ENCODE results near the gene BBS9. TPM values are rescaled to one million over a fixed set of nuclear protein-coding genes. Genes with fewer than 3 reads are reported as not detected.

The BBS9 gene
- polyA plus RNA-seq, 4 donors, result 15.1 to 17.9 (median 16.9) TPM

DNA sequence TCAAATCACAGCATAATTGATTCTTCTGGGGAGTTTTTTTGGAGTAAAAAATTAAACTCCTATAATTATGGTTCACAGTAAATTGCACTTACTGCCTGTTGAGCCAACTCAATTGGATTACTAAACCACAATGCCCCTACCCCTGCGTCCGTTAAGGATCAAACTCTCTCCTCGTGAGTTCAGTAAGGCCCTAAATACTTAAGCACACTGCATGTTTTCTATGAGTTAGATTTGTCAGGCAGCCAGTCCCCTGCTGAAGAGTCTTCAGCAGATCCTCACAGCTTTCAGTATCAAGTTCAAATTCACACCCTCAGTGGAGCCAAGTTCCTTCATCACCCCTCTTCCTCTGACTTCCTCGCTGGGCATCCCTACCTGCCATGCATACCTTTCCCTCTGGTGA, 501.0 kb downstream of the BBS9 start:
- DNase-seq (ENCODE audit: low read depth in 4 of 4, low spot score in 3 of 4), result no peak

GRCh38 chr7:33632322-33632721, 503.0 kb downstream of the BBS9 start:
- DNase-seq (ENCODE audit: low read depth in 4 of 4, low spot score in 3 of 4), result no peak

GRCh38 chr7:33632840-33633525, 503.6 kb downstream of the BBS9 start:
- no peak for DNase-seq (ENCODE audit: low read depth in 4 of 4, low spot score in 3 of 4)

GRCh38 chr7:33634606-33635005, 505.2 kb downstream of the BBS9 start:
- no peak for DNase-seq (ENCODE audit: low read depth in 4 of 4, low spot score in 3 of 4)

DNA sequence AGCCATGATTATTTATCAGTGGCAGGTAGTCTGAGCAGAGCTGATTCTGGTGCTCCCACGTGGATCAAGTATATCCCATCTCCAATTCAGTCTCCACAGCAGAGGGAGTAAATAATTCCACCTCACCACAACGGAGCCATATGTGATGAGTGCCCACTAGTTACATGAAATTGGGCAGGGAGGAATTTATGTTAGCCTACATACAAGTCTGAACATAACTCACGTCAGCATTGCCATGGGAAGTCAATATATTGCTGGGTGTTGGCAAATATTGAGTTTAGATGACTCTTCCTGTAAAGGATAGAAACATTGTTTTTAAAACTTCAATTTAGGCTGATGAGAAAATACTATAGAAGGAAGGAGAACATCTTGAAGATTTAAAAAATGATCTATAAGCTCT, 507.0 kb downstream of the BBS9 start:
- no peak for DNase-seq (ENCODE audit: low read depth in 4 of 4, low spot score in 3 of 4)

GRCh38 chr7:33639552-33640197, 510.3 kb downstream of the BBS9 start:
- DNase-seq (ENCODE audit: low read depth in 4 of 4, low spot score in 3 of 4), result no peak

DNA sequence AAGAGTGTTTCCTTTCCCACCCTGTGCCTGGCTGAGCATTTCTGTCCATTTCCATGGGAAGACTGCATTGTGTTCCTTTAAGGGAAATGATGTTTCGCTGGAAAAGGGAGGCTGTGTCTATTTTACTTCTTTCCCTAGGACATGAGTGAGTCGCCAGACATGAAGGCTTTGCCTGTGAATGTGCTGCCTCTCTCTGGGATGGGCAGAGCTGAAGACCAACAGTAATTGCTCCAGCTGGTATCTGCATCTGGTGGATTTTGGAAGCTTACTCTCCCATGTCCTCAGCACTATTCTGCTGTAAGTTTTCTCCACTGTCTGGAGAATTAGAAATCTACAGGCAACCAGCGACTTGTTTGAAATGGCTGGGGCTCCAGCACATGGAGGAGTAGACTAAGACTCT, 511.4 kb downstream of the BBS9 start:
- no peak for DNase-seq (ENCODE audit: low read depth in 4 of 4, low spot score in 3 of 4)

- no peak for DNase-seq (ENCODE audit: low read depth in 4 of 4, low spot score in 3 of 4)
Observed at GRCh38 chr7:33642312-33642711, 512.9 kb downstream of the BBS9 start.

- DNase-seq (ENCODE audit: low read depth in 4 of 4, low spot score in 3 of 4), result no peak
Observed at GRCh38 chr7:33643530-33643929, 514.2 kb downstream of the BBS9 start.

DNA sequence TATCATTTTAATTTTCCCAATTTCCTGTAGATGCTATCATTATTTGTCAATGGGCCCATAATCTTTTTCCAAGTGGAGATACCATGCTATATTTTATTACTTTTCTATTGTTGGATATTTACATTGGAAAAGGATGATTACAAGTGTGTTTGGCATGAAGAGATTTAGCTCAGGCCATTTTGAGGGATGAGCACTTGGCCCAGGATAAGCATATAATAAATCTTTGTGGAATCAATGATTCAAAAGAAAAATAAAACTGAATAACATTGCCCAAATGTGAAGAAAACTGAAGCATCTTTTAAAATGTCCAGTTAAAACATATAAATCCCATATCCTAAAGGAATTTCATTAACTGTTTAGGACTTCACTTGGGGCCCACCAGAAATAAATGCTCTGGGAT, 515.1 kb downstream of the BBS9 start:
- DNase-seq (ENCODE audit: low read depth in 4 of 4, low spot score in 3 of 4), result no peak

DNA sequence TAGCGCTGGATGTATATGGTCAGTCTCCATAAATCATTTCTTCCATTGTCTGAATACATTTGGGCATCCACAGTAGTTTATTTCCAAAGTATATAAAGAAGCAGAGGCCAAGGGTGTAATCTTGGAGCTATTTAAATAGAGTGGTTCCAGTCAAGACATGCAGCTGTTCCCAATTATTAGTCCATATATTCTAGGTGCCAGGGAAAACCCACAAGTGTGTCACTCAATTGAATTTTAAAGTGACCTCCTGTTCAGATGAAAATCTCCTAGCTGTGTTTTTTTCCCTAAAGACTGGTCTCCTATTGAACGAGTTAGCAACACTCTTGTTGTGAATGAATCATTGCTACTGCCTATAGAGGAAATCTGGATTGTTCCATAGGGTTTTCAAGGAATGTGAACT, 515.7 kb downstream of the BBS9 start:
- no peak for DNase-seq (ENCODE audit: low read depth in 4 of 4, low spot score in 3 of 4)

GRCh38 chr7:33646166-33646565, 516.8 kb downstream of the BBS9 start:
- no peak for DNase-seq (ENCODE audit: low read depth in 4 of 4, low spot score in 3 of 4)

GRCh38 chr7:33646891-33647391, 517.6 kb downstream of the BBS9 start:
- DNase-seq (ENCODE audit: low read depth in 4 of 4, low spot score in 3 of 4), result no peak

DNA sequence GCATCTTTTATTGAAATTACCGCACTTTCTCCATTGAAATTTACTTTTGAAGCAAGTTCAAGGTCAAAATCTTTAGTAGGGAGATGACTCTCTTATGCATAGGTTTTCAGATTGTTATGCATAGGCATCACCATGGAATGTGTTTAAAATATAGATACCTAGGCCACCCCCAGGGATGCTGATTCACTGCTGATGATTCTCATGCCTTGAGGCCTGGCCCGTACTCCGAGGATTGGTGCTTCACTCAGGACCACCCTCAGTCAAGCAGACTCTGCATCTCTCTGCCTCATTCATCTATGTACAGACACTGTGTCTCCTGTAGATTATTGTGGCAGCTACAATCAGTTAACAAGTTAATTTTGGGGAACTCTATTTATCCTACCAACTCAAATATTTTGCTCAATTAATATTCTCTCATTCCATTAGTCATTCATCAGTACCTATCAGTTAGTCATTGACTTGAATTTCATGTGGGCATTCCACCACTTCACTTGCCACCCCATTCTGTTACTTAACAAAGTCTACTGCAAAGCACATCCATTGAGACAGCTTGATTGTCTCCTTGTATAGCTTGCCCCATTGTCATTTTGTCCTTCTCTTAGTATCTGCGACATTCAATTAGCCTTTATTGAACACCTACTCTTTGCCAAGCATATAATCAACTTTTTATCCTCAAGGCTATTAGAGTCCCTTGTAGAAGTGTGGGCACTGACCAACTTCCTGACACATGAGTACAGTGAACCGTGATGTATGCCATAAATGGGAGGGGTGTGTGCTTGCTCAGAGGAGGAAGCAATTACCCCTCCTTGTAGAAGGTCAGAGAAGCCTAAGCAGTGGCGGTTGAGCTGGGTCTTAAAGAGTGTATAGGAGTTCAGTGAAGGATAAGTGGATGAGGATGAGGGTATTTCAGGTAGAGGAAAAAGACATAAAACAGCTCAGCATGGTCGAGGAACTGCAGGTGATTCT, 520.4 kb downstream of the BBS9 start:
- DNase-seq (ENCODE audit: low read depth in 4 of 4, low spot score in 3 of 4), result no peak

DNA sequence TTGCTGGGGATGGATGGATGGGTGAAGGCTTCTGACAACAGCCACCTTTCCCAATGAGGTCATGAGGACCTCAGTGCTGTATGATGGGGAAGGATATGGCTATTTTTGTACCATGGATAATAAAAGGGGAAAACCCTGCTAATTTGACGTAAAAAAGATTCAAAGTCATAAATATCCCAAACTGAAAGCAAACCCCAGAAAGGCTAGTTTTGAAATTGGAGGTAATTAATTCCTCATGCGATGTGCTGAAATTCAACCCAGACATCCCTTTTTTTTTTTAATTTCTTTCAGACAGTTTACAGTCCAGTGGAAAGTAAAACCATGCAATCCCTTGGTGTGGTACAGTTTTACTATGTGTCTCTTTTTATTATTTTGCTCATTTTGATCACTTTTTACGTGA, 521.5 kb downstream of the BBS9 start:
- DNase-seq (ENCODE audit: low read depth in 4 of 4, low spot score in 3 of 4), result no peak

DNA sequence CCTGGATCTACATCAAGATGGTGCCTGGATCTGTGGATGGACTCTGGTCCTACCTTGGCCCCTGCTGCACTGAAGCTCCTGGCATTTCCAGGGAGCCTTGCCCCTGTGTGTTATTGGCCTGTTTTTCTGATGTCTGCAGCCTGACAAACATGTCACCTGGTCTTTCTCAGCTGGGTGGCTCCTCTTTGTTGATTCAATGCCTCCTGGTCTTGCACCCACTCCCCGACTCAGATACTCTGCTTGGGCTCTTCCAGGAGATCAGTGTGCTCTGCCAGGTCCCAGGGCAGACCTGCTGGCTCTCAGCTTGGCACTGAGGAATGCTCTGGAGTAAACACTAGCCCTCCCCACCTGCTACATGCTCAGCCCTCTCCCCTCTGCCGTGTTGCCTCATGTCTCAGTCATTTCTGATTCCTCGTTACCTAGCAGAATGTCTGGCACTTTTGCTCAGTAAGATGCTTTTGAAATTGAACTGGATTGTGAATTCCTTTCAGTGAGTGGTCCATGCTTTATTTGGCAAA, 522.7 kb downstream of the BBS9 start:
- no peak for DNase-seq (ENCODE audit: low read depth in 4 of 4, low spot score in 3 of 4)

- DNase-seq (ENCODE audit: low read depth in 4 of 4, low spot score in 3 of 4), result peak in 3 of 4 donors; percentile 30 to 40 (median 34)
Observed at GRCh38 chr7:33654676-33655075, 525.3 kb downstream of the BBS9 start.

Data from right renal pelvis (tissue), 4 donors.